Right cardiac atrium (tissue), 5 donors: ENCODE results near the gene PFDN6. TPM values are rescaled to one million over a fixed set of nuclear protein-coding genes. Genes with fewer than 3 reads are reported as not detected.

ENCODE experiments used
- ATAC-seq, 2 donors: fragments of 200-7000 bp; cut with Tn5 transposase; one replicate each; pipeline versions ENCODE4 v1.8.0 to v1.9.1; 2020; ENCODE audit warnings: moderate library complexity in 2 of 2, mild to moderate bottlenecking in 1 of 2
- DNase-seq, 3 donors: peaks; one replicate each; pipeline ENCODE4 v3.0.0-alpha.2; 2020
- H3K27ac ChIP-seq: one replicate; pipeline ENCODE4 v1.5.1; 2013; ENCODE audit warnings: mild to moderate bottlenecking, low read length, control low read depth, moderate library complexity
- H3K27me3 ChIP-seq: one replicate; pipeline ENCODE4 v1.6.1; 2013; ENCODE audit not compliant: control insufficient read depth, insufficient read depth
- H3K4me1 ChIP-seq: one replicate; pipeline ENCODE4 v1.6.1; 2013; ENCODE audit warnings: low read length; ENCODE audit not compliant: control insufficient read depth, insufficient read depth
- H3K4me3 ChIP-seq: one replicate; pipeline ENCODE4 v1.5.1; 2013; ENCODE audit warnings: low read length, control low read depth
- H3K9me3 ChIP-seq: one replicate; pipeline ENCODE4 v1.6.1; 2013; ENCODE audit warnings: low read length; ENCODE audit not compliant: control insufficient read depth
- WGBS: extraction: QIAGEN DNeasy Blood & Tissue Kit; methylation state at CpG from one replicate; pipeline ENCODE4 v1.1.7; 2013; 5-methylcytosine and 5-hydroxymethylcytosine counted together
- intact Hi-C, 4 donors: fragments of 100-400 bp; cut with DNase I; formaldehyde crosslinking; loops; one replicate each; pipeline versions ENCODE4 v1.11.0 to v1.14.0; 2022 to 2023
- polyA plus RNA-seq: library from polyadenylated mRNA; stranded (reverse); fragments of 200-250 nt; gene quantifications from one replicate; pipeline ENCODE4 v1.2.3, GENCODE V29; 2013
- total RNA-seq, 4 donors: library from RNA; stranded (reverse); fragmentation: NEBNext Ultra II Directional; extraction: Animal tissue kit (Norgen Biotek cat#: 25700); gene quantifications; one replicate each; pipeline ENCODE4 v1.2.1, GENCODE V29; 2021
- donor health status: healthy with polysubstance abuse.
- donor health status: DM: no; HTN: yes; CAD: no.
- donor health status: DM: no; HTN: no; CAD: no.
- donor health status: DM: no; HTN: yes; CAD: no; lungs with severe emphysema.
- donor health status: DM: yes; HTN: yes; CAD: no.

The PFDN6 gene
- total and polyA plus RNA-seq, 5 donors, result 44.4 to 143 (median 52.4) TPM

GRCh38 chr6:33297956-33298772 is 8.8 kb downstream of the PFDN6 start:
- no peaks in the 10 kb centered on the region for H3K27me3 ChIP-seq
- H3K4me3 ChIP-seq, result peak overlapping the region; percentile 68
- ATAC-seq (peak; percentile 59 to 62), DNase-seq (peak; percentile 79 to 86 (median 85))
- no peaks in the 10 kb centered on the region for H3K4me1 ChIP-seq
- intact Hi-C loops, result loop anchor here in 1 of 4 donors (2.0 kb wide), 1 partner anchor 17 kb away; the partner anchor contains the start of gene TAPBP
- peak overlapping the region; percentile 95 for H3K27ac ChIP-seq
- WGBS, result 1% methylated on average over 42 of the region's 42 CpGs
- no peaks in the 10 kb centered on the region for H3K9me3 ChIP-seq

- H3K4me3 ChIP-seq, result peak within 1 kb of the TSS; percentile 68
- WGBS, result under 1% methylated on average over 34 of the region's 34 CpGs
- H3K27me3 ChIP-seq, result no peaks in the 10 kb centered on the region
- intact Hi-C loops, result loop anchor here in 1 of 4 donors (2.0 kb wide), 1 partner anchor 16 kb away; the partner anchor contains the start of gene TAPBP
- peak within 1 kb of the TSS; percentile 95 for H3K27ac ChIP-seq
- peak; percentile 90 to 96 (median 95) for DNase-seq
- peak; percentile 84 to 86 for ATAC-seq
- no peaks in the 10 kb centered on the region for H3K4me1 ChIP-seq
- H3K9me3 ChIP-seq, result no peaks in the 10 kb centered on the region
These were observed 9.4 kb downstream of the PFDN6 start, which contains the start of gene RGL2 for GRCh38 chr6:33298773-33299236. RGL2 (minus strand) TSS chr6:33298942; CDS start chr6:33298610, 332 bp downstream.

- Histone ChIP-seq H3K4me1 (no peaks in the 10 kb centered on the region), H3K27me3 (no peaks in the 10 kb centered on the region), H3K9me3 (no peaks in the 10 kb centered on the region), H3K27ac (peak overlapping the region; percentile 95), H3K4me3 (peak overlapping the region; percentile 68)
- intact Hi-C loops, result loop anchor here in 1 of 4 donors (2.0 kb wide), 1 partner anchor 15 kb away; the partner anchor contains the start of gene TAPBP
- WGBS, result under 1% methylated on average over 54 of the region's 54 CpGs
- DNase-seq (peak; percentile 93 to 96 (median 96)), ATAC-seq (peak; percentile 76 to 80)
These were observed 10.0 kb downstream of the PFDN6 start for GRCh38 chr6:33299237-33299944.

- Histone ChIP-seq H3K27ac (no peak overlapping the region), H3K9me3 (no peaks in the 10 kb centered on the region), H3K4me3 (no peak overlapping the region), H3K27me3 (no peaks in the 10 kb centered on the region), H3K4me1 (no peaks in the 10 kb centered on the region)
- WGBS, result 93% methylated on average over 3 of the region's 3 CpGs
- no peak for DNase-seq
- intact Hi-C loops, result no loop called here
- ATAC-seq, result no peak
These were observed 12.5 kb downstream of the PFDN6 start for GRCh38 chr6:33301877-33302276.

- H3K4me3 ChIP-seq, result no peak overlapping the region
- WGBS, result 87% methylated on average over 16 of the region's 16 CpGs
- DNase-seq, result peak in 1 of 3 donors; percentile 59
- ATAC-seq, result no peak
- no peaks in the 10 kb centered on the region for H3K27me3 ChIP-seq
- H3K9me3 ChIP-seq, result no peaks in the 10 kb centered on the region
- H3K27ac ChIP-seq, result no peak overlapping the region
- intact Hi-C loops, result no loop called here
- H3K4me1 ChIP-seq, result no peaks in the 10 kb centered on the region
These were observed 14.8 kb downstream of the PFDN6 start for GRCh38 chr6:33304216-33304615.

- no peak for DNase-seq
- ATAC-seq, result no peak
- H3K9me3 ChIP-seq, result no peaks in the 10 kb centered on the region
- 81% methylated on average over 8 of the region's 8 CpGs for WGBS
- no peaks in the 10 kb centered on the region for H3K27me3 ChIP-seq
- intact Hi-C loops, result no loop called here
- no peaks in the 10 kb centered on the region for H3K4me1 ChIP-seq
- H3K4me3 ChIP-seq, result no peak overlapping the region
- H3K27ac ChIP-seq, result no peak overlapping the region
These were observed 15.7 kb downstream of the PFDN6 start for GRCh38 chr6:33305052-33305451.

GRCh38 chr6:33306356-33306755 is 17.0 kb downstream of the PFDN6 start:
- Histone ChIP-seq H3K9me3 (no peaks in the 10 kb centered on the region), H3K27me3 (no peaks in the 10 kb centered on the region), H3K4me1 (no peaks in the 10 kb centered on the region), H3K4me3 (no peak overlapping the region), H3K27ac (no peak overlapping the region)
- WGBS, result 84% methylated on average over 4 of the region's 4 CpGs
- ATAC-seq (no peak), DNase-seq (no peak)
- intact Hi-C loops, result no loop called here

- WGBS, result 7% methylated on average over 29 of the region's 29 CpGs
- intact Hi-C loops, result no loop called here
- peak; percentile 5 to 7 for ATAC-seq
These were observed 23.1 kb downstream of the PFDN6 start for GRCh38 chr6:33312361-33313104.

GRCh38 chr6:33313105-33313708 is 23.8 kb downstream of the PFDN6 start:
- Histone ChIP-seq H3K27me3 (no peaks in the 10 kb centered on the region), H3K4me1 (peaks cover 12% of the 10 kb centered on the region), H3K9me3 (no peaks in the 10 kb centered on the region), H3K4me3 (peak overlapping the region; percentile 84), H3K27ac (peak overlapping the region; percentile 96)
- WGBS, result under 1% methylated on average over 33 of the region's 33 CpGs
- DNase-seq, result peak; percentile 54 to 83 (median 82)
- ATAC-seq, result peak; percentile 1 to 2
- intact Hi-C loops, result no loop called here

More at GRCh38 chr6:33312361-33313104, 23.1 kb downstream of the PFDN6 start:
- Histone ChIP-seq H3K9me3 (no peaks in the 10 kb centered on the region), H3K4me1 (peaks cover 12% of the 10 kb centered on the region), H3K4me3 (peak overlapping the region; percentile 84), H3K27me3 (no peaks in the 10 kb centered on the region), H3K27ac (no peak overlapping the region)
- DNase-seq, result peak; percentile 62 to 80 (median 74)
